ENCODE results near the gene TPM3. TPM values are rescaled to one million over a fixed set of nuclear protein-coding genes. Genes with fewer than 3 reads are reported as not detected.

Gene TPM3
- total and polyA plus RNA-seq, 10 of the 15 experiments (the other 5 are each of a cell fraction or from before 2014, with no cell fraction given), result 270 to 759 (median 505) TPM

DNA sequence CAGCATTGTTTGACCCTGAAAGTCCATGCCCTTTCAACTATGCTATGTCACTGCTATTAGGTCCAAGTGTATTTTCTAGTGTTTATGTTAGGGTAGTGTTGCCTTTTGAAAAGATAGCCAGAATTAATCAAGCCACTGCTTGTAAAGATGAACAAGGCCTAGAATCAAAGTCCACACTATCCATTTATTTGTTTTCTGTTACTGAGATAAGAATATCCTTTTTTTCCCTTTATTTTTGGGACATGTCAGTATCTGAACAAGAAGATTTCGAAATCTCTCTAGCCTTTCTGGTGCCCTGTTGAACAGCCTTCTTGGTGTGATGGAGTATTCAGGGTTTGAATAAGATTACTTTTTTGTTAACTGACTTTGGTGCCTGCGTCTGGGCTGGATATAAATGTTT lies 45.5 kb upstream of the TPM3 start:
- CTCF ChIA-PET, result interaction anchor here (1.0 to 1.2 kb wide), 3 partner anchors 18 to 97 kb away, joined by 3 read pairs; no protein-coding TSS in a partner anchor
- SMC1A ChIA-PET (ENCODE audit: uncharacterized antibody, unreplicated experiment), result no interaction called here
- intact Hi-C loops (cut with micrococcal nuclease; ENCODE audit: unreplicated experiment), result no loop called here

More for the DNA sequence above, 45.5 kb upstream of the TPM3 start:
- Histone ChIP-seq H3K27me3 (replicated peaks in 1 of 2; ENCODE audit: control insufficient read depth in 2 of 2, insufficient read depth in 2 of 2, low read length in 1 of 2) (no peaks in the 10 kb centered on the region), H3K4me3 (no peak overlapping the region), H3K79me2 (ENCODE audit: control insufficient read depth, insufficient read depth, low read length) (peaks cover 10% of the 10 kb centered on the region), H3K9me3 (replicated peaks; ENCODE audit: control insufficient read depth, insufficient read depth, low read length) (no peaks in the 10 kb centered on the region), H2AFZ (ENCODE audit: control insufficient read depth, low read depth, low read length) (no peak overlapping the region), H3K4me1 (ENCODE audit: control insufficient read depth, insufficient read depth, low read length) (no peaks in the 10 kb centered on the region), H3K36me3 (ENCODE audit: control insufficient read depth in 2 of 2, insufficient read depth in 2 of 2, low read length in 1 of 2) (peaks cover 12 to 36% of the 10 kb centered on the region in 2 experiments), H3K9ac (ENCODE audit: control insufficient read depth, insufficient read depth, low read length) (no peak overlapping the region), H3K4me2 (ENCODE audit: control insufficient read depth, insufficient read depth) (no peak overlapping the region), H3K27ac (ENCODE audit: control insufficient read depth, insufficient read depth) (no peak overlapping the region), H4K20me1 (ENCODE audit: control insufficient read depth, insufficient read depth) (0 out of 2 replicates have a peak, but pooled peaks cover 2% of the 10 kb centered on the region)
- ATAC-seq, result no peak
- TF ChIP-seq, protein P1, sequence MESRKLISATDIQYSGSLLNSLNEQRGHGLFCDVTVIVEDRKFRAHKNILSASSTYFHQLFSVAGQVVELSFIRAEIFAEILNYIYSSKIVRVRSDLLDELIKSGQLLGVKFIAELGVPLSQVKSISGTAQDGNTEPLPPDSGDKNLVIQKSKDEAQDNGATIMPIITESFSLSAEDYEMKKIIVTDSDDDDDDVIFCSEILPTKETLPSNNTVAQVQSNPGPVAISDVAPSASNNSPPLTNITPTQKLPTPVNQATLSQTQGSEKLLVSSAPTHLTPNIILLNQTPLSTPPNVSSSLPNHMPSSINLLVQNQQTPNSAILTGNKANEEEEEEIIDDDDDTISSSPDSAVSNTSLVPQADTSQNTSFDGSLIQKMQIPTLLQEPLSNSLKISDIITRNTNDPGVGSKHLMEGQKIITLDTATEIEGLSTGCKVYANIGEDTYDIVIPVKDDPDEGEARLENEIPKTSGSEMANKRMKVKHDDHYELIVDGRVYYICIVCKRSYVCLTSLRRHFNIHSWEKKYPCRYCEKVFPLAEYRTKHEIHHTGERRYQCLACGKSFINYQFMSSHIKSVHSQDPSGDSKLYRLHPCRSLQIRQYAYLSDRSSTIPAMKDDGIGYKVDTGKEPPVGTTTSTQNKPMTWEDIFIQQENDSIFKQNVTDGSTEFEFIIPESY (IDR thresholded peaks at IDR 0.05), result no peak
- TF ChIP-seq HDAC6 (IDR thresholded peaks at IDR 0.05; ENCODE audit: unreplicated experiment), result no peak
- TF ChIP-seq BACH1 (IDR thresholded peaks at IDR 0.05; ENCODE audit: borderline replicate concordance), result no peak
- TF ChIP-seq, protein P2, sequence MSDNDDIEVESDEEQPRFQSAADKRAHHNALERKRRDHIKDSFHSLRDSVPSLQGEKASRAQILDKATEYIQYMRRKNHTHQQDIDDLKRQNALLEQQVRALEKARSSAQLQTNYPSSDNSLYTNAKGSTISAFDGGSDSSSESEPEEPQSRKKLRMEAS (IDR thresholded peaks at IDR 0.05; ENCODE audit: low read depth, low read length), result no peak
- TF ChIP-seq, protein P3, sequence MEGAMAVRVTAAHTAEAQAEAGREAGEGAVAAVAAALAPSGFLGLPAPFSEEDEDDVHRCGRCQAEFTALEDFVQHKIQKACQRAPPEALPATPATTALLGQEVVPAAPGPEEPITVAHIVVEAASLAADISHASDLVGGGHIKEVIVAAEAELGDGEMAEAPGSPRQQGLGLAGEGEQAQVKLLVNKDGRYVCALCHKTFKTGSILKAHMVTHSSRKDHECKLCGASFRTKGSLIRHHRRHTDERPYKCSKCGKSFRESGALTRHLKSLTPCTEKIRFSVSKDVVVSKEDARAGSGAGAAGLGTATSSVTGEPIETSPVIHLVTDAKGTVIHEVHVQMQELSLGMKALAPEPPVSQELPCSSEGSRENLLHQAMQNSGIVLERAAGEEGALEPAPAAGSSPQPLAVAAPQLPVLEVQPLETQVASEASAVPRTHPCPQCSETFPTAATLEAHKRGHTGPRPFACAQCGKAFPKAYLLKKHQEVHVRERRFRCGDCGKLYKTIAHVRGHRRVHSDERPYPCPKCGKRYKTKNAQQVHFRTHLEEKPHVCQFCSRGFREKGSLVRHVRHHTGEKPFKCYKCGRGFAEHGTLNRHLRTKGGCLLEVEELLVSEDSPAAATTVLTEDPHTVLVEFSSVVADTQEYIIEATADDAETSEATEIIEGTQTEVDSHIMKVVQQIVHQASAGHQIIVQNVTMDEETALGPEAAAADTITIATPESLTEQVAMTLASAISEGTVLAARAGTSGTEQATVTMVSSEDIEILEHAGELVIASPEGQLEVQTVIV (IDR thresholded peaks at IDR 0.05; ENCODE audit: borderline replicate concordance, partially characterized antibody), result no peak
- TF ChIP-seq SMAD5 (IDR thresholded peaks at IDR 0.05; ENCODE audit: low read depth), result no peak
- TF ChIP-seq RB1 (IDR thresholded peaks at IDR 0.05; ENCODE audit: borderline replicate concordance), result no peak
- no peak for TF ChIP-seq NR2C2 (IDR thresholded peaks at IDR 0.05; ENCODE audit: borderline replicate concordance, control insufficient read depth, insufficient read length, low read depth)
- no peak for TF ChIP-seq SUZ12 (IDR thresholded peaks at IDR 0.05; ENCODE audit: unreplicated experiment)
- no peak for TF ChIP-seq TCF12 (IDR thresholded peaks at IDR 0.05; ENCODE audit: low read depth, low read length)
- in situ Hi-C loops (cut with MboI), result no loop called here
- POLR2A ChIA-PET, result no interaction called here
- RAD21 ChIA-PET (ENCODE audit: unreplicated experiment), result no interaction called here
- no peak for DNase-seq (ENCODE audit: low read depth, low spot score)
- no peak for FAIRE-seq
- 95% methylated on average over 2 of the region's 2 CpGs for WGBS (ENCODE audit: insufficient coverage, insufficient replicate concordance, low lambda C conversion rate, missing lambda C conversion rate)
- BruUV-seq (replicated peaks), result no TSS peak

Measured in GM12878 (cell line).